ENCODE data around the gene STAU1. TPM values are rescaled to one million over a fixed set of nuclear protein-coding genes. Genes with fewer than 3 reads are reported as not detected.

Gene STAU1
- polyA plus RNA-seq, 1 donor (not counting 4 experiments of a cell fraction or from before 2014, with no cell fraction given): 55.3 TPM

DNA sequence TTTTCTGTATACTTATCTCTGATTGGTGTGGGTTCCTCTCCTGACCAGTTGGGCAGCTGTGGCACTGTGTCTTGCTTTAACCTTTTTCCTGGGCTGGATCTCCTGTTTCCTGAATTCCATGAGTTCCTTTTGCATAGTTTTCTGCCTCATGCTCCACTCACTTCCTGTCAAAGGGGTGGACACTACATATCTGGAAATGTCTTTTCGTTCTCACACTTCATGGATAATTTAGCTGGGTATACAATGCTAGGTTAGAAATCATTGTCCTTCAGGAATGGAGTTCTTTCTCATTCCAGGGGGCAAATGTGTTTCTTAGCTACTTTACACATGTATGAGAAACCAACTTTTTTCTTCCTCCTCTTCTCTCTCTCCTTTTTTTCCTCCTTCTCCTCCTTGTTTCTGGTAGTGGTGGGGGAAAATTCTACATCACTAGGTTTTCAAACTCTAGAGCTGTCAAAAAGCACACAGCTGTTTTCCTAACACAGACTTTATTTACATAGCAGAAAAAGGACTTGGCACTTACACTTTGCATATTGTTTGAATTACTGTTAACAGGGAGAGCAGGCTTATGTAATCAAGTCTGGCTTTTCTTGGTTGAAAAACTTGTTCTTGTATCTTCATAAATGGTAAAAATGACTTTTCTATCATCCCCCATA lies 22.1 kb upstream of the STAU1 start:
- Histone ChIP-seq H3K27me3 (ENCODE audit: control insufficient read depth, extremely low read depth, insufficient read depth, low read length) (no peaks in the 10 kb centered on the region), H4K20me1 (ENCODE audit: control insufficient read depth, extremely low read depth, insufficient read depth, low read length) (no peaks in the 10 kb centered on the region), H3K9me3 (ENCODE audit: control insufficient read depth, low read depth, low read length) (peaks cover 2% of the 10 kb centered on the region), H3K9me1 (ENCODE audit: control insufficient read depth, extremely low read depth, insufficient read depth, low read length) (no peaks in the 10 kb centered on the region), H3K4me3 (ENCODE audit: control insufficient read depth in 2 of 3, extremely low read depth in 1 of 3, insufficient read depth in 2 of 3, low read depth in 1 of 3, low read length in 3 of 3) (no peak overlapping the region), H3K4me2 (ENCODE audit: control insufficient read depth, extremely low read depth, insufficient read depth, low read depth, low read length) (no peak overlapping the region), H2AFZ (ENCODE audit: control insufficient read depth, low read length) (no peak overlapping the region), H3K79me2 (ENCODE audit: control insufficient read depth, insufficient read depth, low read length) (no peaks in the 10 kb centered on the region), H3K4me1 (ENCODE audit: control insufficient read depth, extremely low read depth, insufficient read depth, low read length) (no peaks in the 10 kb centered on the region), H3K36me3 (ENCODE audit: control insufficient read depth in 2 of 2, extremely low read depth in 1 of 2, insufficient read depth in 2 of 2, low read length in 2 of 2) (no peaks in the 10 kb centered on the region), H3K27ac (ENCODE audit: control insufficient read depth, insufficient read depth, low read length) (no peak overlapping the region), H3K9ac (ENCODE audit: control insufficient read depth, extremely low read depth, insufficient read depth, low read length) (no peak overlapping the region)
- TF ChIP-seq EZH2 (IDR thresholded peaks at IDR 0.05; ENCODE audit: low read length): no peak
- TF ChIP-seq, protein P1, sequence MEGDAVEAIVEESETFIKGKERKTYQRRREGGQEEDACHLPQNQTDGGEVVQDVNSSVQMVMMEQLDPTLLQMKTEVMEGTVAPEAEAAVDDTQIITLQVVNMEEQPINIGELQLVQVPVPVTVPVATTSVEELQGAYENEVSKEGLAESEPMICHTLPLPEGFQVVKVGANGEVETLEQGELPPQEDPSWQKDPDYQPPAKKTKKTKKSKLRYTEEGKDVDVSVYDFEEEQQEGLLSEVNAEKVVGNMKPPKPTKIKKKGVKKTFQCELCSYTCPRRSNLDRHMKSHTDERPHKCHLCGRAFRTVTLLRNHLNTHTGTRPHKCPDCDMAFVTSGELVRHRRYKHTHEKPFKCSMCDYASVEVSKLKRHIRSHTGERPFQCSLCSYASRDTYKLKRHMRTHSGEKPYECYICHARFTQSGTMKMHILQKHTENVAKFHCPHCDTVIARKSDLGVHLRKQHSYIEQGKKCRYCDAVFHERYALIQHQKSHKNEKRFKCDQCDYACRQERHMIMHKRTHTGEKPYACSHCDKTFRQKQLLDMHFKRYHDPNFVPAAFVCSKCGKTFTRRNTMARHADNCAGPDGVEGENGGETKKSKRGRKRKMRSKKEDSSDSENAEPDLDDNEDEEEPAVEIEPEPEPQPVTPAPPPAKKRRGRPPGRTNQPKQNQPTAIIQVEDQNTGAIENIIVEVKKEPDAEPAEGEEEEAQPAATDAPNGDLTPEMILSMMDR (optimal IDR thresholded peaks at IDR 0.05 in 1 of 3, IDR thresholded peaks at IDR 0.05 in 1 of 3, conservative IDR thresholded peaks at IDR 0.05 in 1 of 3; ENCODE audit: extremely low read depth in 1 of 3, insufficient read depth in 2 of 3, low read length in 3 of 3): no peak
- dilution Hi-C loops (cut with MboI; ENCODE audit: extremely low pct_ligation_motif_present, low sequenced_read_pairs): no loop called here
- FAIRE-seq (no peak), DNase-seq (ENCODE audit: low read depth, low spot score) (no peak)

DNA sequence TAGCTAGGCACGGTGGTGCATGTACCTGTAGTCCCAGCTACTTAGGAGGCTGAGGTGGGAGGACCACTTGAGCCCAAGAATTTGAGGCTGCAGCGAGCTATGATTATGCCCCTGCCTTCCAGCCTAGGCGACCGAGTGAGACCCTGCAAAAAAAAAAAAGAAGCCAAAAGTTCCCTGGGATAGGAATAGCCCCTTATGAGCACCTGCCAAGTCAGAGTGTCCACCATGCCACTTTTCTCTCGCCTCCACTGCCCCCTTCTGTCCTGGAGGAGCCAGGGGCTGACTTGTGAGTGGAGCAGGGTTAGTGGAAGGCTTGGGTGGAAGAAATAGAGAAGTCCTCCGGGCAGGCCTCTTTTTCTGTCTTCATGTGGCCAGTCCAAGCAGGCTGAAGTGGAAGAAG lies 18.9 kb upstream of the STAU1 start:
- Histone ChIP-seq H3K27ac (ENCODE audit: control insufficient read depth, insufficient read depth, low read length) (no peak overlapping the region), H3K79me2 (ENCODE audit: control insufficient read depth, insufficient read depth, low read length) (no peaks in the 10 kb centered on the region), H3K4me2 (ENCODE audit: control insufficient read depth, extremely low read depth, insufficient read depth, low read depth, low read length) (no peak overlapping the region), H2AFZ (ENCODE audit: control insufficient read depth, low read length) (no peak overlapping the region), H3K9me1 (ENCODE audit: control insufficient read depth, extremely low read depth, insufficient read depth, low read length) (no peaks in the 10 kb centered on the region), H4K20me1 (ENCODE audit: control insufficient read depth, extremely low read depth, insufficient read depth, low read length) (no peaks in the 10 kb centered on the region), H3K36me3 (ENCODE audit: control insufficient read depth in 2 of 2, extremely low read depth in 1 of 2, insufficient read depth in 2 of 2, low read length in 2 of 2) (no peaks in the 10 kb centered on the region), H3K4me1 (ENCODE audit: control insufficient read depth, extremely low read depth, insufficient read depth, low read length) (no peaks in the 10 kb centered on the region), H3K9ac (ENCODE audit: control insufficient read depth, extremely low read depth, insufficient read depth, low read length) (no peak overlapping the region), H3K4me3 (ENCODE audit: control insufficient read depth in 2 of 3, extremely low read depth in 1 of 3, insufficient read depth in 2 of 3, low read depth in 1 of 3, low read length in 3 of 3) (no peak overlapping the region), H3K9me3 (ENCODE audit: control insufficient read depth, low read depth, low read length) (peaks cover 2% of the 10 kb centered on the region), H3K27me3 (ENCODE audit: control insufficient read depth, extremely low read depth, insufficient read depth, low read length) (no peaks in the 10 kb centered on the region)
- dilution Hi-C loops (cut with MboI; ENCODE audit: extremely low pct_ligation_motif_present, low sequenced_read_pairs): no loop called here
- no peak for DNase-seq (ENCODE audit: low read depth, low spot score)
- TF ChIP-seq, protein P1 (optimal IDR thresholded peaks at IDR 0.05 in 1 of 3, IDR thresholded peaks at IDR 0.05 in 1 of 3, conservative IDR thresholded peaks at IDR 0.05 in 1 of 3; ENCODE audit: extremely low read depth in 1 of 3, insufficient read depth in 2 of 3, low read length in 3 of 3): no peak
- no peak for TF ChIP-seq EZH2 (IDR thresholded peaks at IDR 0.05; ENCODE audit: low read length)
- FAIRE-seq: no peak
